ENCODE results near the gene PTPA. TPM values are rescaled to one million over a fixed set of nuclear protein-coding genes. Genes with fewer than 3 reads are reported as not detected.
A peak's percentile ranks its signal among the peaks of the same experiment; 100 is the strongest.

Gene PTPA
- total and polyA plus RNA-seq, 9 of the 15 experiments (the other 6 are each of a cell fraction or from before 2014, with no cell fraction given): 1.7 to 121 (median 72.6) TPM

DNA sequence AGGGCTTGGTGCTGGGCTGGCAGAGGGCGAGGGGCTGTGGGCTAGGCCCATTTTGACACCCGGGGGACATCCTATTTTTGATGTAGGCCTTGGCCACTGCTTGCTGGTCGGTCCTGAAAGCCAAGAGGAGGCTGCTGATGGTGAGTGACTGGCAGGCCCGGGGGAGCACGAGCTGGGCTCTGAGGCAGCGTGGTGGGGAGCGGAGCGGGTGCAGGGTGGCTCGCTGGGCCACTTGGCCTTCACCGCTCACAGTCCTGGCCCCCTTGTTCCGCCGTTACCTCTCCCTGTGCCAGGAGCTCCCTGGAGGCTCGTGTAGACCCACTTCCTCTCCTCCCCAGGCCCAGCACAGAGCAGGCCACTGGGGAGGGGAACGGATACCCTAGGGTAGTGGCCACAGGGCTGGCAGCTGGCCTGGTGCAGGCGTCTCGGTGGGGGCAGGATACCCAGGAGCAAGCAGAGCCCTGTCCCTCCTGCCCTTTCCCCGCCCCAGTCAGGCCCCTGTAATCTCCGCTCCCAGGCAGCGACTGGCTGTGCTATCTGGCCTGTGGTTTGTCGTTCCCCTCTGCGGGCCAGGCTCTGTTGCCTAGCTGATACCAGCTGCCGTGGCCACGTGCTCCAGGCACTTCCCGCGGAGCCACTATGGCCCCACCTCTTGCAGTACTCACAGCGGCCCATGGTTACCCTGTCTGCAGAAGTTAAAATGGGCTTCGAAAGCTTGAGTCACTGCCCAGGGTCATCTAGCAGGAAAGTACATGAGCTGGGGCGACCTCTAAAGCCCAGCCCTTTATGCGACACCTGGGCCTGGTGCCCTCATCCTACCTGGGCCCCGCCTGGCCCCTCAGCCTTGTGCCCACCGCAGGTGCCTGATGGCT is 42.0 kb upstream of the PTPA start (continued):
- TF ChIP-seq SIRT6 (IDR thresholded peaks at IDR 0.05; ENCODE audit: low read depth, low read length) (no peak), RBM17 (IDR thresholded peaks at IDR 0.05; ENCODE audit: borderline replicate concordance, low read depth, low read length) (no peak), TOE1 (IDR thresholded peaks at IDR 0.05; ENCODE audit: borderline replicate concordance) (peak; percentile 86; the same call in 1 of the 2 replicates), TOE1 (CRISPR knock-in tag; IDR thresholded peaks at IDR 0.05; ENCODE audit: borderline replicate concordance, low read depth) (no peak), ZNF165 (CRISPR knock-in tag; IDR thresholded peaks at IDR 0.05; ENCODE audit: borderline replicate concordance) (no peak; the same call in 1 of the 2 replicates), ZNF121 (CRISPR knock-in tag; conservative IDR thresholded peaks at IDR 0.05) (no peak), MAZ (CRISPR knock-in tag; conservative IDR thresholded peaks at IDR 0.05 in 1 of 2, IDR thresholded peaks at IDR 0.05 in 1 of 2) (peak; percentile 96 to 99), TRIM28 (IDR thresholded peaks at IDR 0.05) (peak; percentile 54; the same call in 1 of the 2 replicates), CEBPB (tag; IDR thresholded peaks at IDR 0.05) (no peak), ZNF583 (CRISPR knock-in tag; IDR thresholded peaks at IDR 0.05) (peak; percentile 68), ELF4 (CRISPR knock-in tag; IDR thresholded peaks at IDR 0.05) (peak; percentile 8; the same call in 1 of the 2 replicates), ZNF644 (tag; IDR thresholded peaks at IDR 0.05; ENCODE audit: low read depth) (peak; percentile 96), CBX1 (IDR thresholded peaks at IDR 0.05; ENCODE audit: low read depth) (no peak; the same call in 1 of the 2 replicates), ZNF217 (CRISPR knock-in tag; IDR thresholded peaks at IDR 0.05) (no peak), NR2C1 (IDR thresholded peaks at IDR 0.05) (peak; percentile 49; the same call in 1 of the 2 replicates), NR2C1 (tag; IDR thresholded peaks at IDR 0.05) (peak; percentile 77), PHF20 (IDR thresholded peaks at IDR 0.05; ENCODE audit: partially characterized antibody) (no peak)
- TF ChIP-seq, protein P1, sequence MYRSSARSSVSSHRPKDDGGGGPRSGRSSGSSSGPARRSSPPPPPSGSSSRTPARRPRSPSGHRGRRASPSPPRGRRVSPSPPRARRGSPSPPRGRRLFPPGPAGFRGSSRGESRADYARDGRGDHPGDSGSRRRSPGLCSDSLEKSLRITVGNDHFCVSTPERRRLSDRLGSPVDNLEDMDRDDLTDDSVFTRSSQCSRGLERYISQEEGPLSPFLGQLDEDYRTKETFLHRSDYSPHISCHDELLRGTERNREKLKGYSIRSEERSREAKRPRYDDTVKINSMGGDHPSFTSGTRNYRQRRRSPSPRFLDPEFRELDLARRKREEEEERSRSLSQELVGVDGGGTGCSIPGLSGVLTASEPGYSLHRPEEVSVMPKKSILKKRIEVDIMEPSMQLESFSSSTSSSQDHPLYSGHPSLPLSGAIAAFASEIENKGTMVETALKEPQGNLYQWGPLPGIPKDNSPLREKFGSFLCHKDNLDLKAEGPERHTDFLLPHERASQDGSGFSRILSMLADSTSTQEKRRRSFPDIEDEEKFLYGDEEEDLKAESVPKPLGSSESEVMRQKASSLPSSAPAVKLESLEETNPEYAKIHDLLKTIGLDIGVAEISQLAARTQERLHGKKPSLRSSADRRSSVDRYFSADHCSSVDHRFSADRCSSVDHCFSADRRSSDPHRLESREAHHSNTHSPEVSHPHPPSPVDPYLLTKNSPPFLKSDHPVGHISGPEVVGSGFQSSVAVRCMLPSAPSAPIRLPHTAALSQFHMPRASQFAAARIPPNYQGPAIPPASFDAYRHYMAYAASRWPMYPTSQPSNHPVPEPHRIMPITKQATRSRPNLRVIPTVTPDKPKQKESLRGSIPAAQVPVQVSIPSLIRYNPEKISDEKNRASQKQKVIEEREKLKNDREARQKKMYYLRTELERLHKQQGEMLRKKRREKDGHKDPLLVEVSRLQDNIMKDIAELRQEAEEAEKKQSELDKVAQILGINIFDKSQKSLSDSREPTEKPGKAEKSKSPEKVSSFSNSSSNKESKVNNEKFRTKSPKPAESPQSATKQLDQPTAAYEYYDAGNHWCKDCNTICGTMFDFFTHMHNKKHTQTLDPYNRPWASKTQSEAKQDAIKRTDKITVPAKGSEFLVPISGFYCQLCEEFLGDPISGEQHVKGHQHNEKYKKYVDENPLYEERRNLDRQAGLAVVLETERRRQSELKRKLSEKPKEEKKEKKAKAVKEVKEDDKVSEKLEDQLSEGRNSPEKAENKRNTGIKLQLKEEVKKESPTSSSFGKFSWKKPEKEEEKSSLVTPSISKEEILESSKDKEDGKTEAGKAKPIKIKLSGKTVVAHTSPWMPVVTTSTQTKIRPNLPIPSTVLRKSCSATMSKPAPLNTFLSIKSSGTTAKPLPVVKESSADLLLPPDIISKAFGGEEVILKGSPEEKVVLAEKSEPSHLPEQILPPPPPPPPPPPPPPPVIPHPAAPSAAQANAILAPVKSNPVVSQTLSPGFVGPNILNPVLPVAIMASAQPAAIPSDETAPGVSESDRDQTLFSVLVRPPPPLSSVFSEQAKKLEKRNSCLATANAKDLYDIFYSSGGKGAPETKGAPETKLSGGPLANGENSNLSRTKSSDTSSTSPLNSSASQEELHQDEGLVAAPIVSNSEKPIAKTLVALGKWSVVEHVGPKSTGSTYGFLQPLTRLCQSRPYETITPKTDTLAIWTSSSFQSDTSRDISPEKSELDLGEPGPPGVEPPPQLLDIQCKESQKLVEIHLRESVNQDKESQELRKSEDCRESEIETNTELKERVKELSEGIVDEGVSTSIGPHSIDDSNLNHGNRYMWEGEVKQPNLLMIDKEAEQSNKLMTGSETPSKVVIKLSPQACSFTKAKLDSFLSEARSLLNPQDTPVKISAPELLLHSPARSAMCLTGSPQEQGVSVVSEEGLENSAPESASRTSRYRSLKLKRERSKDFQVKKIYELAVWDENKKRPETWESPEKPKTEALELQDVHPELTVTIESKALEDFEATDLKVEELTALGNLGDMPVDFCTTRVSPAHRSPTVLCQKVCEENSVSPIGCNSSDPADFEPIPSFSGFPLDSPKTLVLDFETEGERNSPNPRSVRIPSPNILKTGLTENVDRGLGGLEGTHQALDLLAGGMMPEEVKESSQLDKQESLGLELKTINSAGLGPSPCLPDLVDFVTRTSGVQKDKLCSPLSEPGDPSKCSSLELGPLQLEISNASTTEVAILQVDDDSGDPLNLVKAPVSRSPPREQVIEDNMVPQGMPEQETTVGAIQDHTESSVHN (IDR thresholded peaks at IDR 0.05; ENCODE audit: borderline replicate concordance in 1 of 2, low read depth in 1 of 2): no peak
- TF ChIP-seq, protein P2, sequence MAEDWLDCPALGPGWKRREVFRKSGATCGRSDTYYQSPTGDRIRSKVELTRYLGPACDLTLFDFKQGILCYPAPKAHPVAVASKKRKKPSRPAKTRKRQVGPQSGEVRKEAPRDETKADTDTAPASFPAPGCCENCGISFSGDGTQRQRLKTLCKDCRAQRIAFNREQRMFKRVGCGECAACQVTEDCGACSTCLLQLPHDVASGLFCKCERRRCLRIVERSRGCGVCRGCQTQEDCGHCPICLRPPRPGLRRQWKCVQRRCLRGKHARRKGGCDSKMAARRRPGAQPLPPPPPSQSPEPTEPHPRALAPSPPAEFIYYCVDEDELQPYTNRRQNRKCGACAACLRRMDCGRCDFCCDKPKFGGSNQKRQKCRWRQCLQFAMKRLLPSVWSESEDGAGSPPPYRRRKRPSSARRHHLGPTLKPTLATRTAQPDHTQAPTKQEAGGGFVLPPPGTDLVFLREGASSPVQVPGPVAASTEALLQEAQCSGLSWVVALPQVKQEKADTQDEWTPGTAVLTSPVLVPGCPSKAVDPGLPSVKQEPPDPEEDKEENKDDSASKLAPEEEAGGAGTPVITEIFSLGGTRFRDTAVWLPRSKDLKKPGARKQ (CRISPR knock-in tag; IDR thresholded peaks at IDR 0.05): no peak
